Measurements from ENCODE around the gene EARS2.
A peak's percentile ranks its signal among the peaks of the same experiment; 100 is the strongest.
"Not testable (repeated sequence)": the region's sequence is repeated elsewhere in the genome, so short reads cannot be mapped to it uniquely, and the experiment has no call there.

EARS2 gene

GRCh38 chr16:23556881-23557778 lies at the start of gene EARS2, which contains the start of gene UBFD1:
Gene EARS2 (minus strand): TSS chr16:23557350. CDS start chr16:23557343, 7 bp downstream.
Gene UBFD1 (plus strand): TSS chr16:23557727. CDS start chr16:23557743, 16 bp downstream.
- peak; percentile 99 for DNase-seq

GRCh38 chr16:23597003-23597756 lies 40.0 kb upstream of the EARS2 start:
- DNase-seq: no peak

- DNase-seq: peak; percentile 85
These were observed 39.0 kb upstream of the EARS2 start, which contains the start of gene NDUFAB1 for GRCh38 chr16:23595951-23596720. Gene NDUFAB1 (minus strand): TSS chr16:23596316. CDS start chr16:23596290, 26 bp downstream.

GRCh38 chr16:23595246-23595950 lies 38.2 kb upstream of the EARS2 start:
- no peak for DNase-seq

GRCh38 chr16:23594186-23594585 lies 37.0 kb upstream of the EARS2 start:
- DNase-seq: no peak

GRCh38 chr16:23590181-23590580 lies 33.0 kb upstream of the EARS2 start:
- DNase-seq: no peak

GRCh38 chr16:23587726-23588125 lies 30.6 kb upstream of the EARS2 start:
- DNase-seq: no peak

- no peak for DNase-seq
These were observed 27.3 kb upstream of the EARS2 start for GRCh38 chr16:23584186-23585076.

GRCh38 chr16:23583271-23583670 lies 26.1 kb upstream of the EARS2 start:
- DNase-seq: not testable (repeated sequence)

GRCh38 chr16:23581764-23582163 lies 24.6 kb upstream of the EARS2 start:
- no peak for DNase-seq

- DNase-seq: no peak
These were observed 23.2 kb upstream of the EARS2 start for GRCh38 chr16:23580391-23580790.

GRCh38 chr16:23579371-23579770 lies 22.2 kb upstream of the EARS2 start:
- no peak for DNase-seq

GRCh38 chr16:23578101-23578830 lies 21.1 kb upstream of the EARS2 start:
- no peak for DNase-seq

- no peak for DNase-seq
These were observed 20.3 kb upstream of the EARS2 start for GRCh38 chr16:23577493-23577892.

- no peak for DNase-seq
These were observed 18.7 kb upstream of the EARS2 start for GRCh38 chr16:23575834-23576233.

GRCh38 chr16:23573817-23574216 lies 16.7 kb upstream of the EARS2 start:
- DNase-seq: no peak

GRCh38 chr16:23572394-23572793 lies 15.2 kb upstream of the EARS2 start:
- no peak for DNase-seq

- no peak for DNase-seq
These were observed 14.7 kb upstream of the EARS2 start for GRCh38 chr16:23571895-23572294.

- DNase-seq: no peak
These were observed 14.0 kb upstream of the EARS2 start for GRCh38 chr16:23570992-23571632.

GRCh38 chr16:23567602-23568001 lies 10.5 kb upstream of the EARS2 start:
- DNase-seq: no peak

Measured in T1000 (cell line).